Stimulated activated CD4-positive, alpha-beta T cell treated with anti-CD3 and anti-CD28 coated beads, Interleukin-12 subunit alpha, Interleukin-12 subunit beta, amount 100 ng/mL, for 4 hours (primary cell): Measurements from ENCODE around the gene CYP27A1.
"Not testable (repeated sequence)": the region's sequence is repeated elsewhere in the genome, so short reads cannot be mapped to it uniquely, and the experiment has no call there.

Source experiments
- DNase-seq: peaks from one replicate; pipeline ENCODE4 v3.0.0-alpha.2; 2020

CYP27A1 gene

GRCh38 chr2:218781691-218782527, at the start of gene CYP27A1:
TSS of gene CYP27A1 (plus strand) at chr2:218782147. CDS start at chr2:218782183, 36 bp downstream.
- DNase-seq: no peak

GRCh38 chr2:218732761-218733158, 49.2 kb upstream of the CYP27A1 start:
- no peak for DNase-seq

GRCh38 chr2:218733171-218734021, 48.6 kb upstream of the CYP27A1 start:
- no peak for DNase-seq

- no peak for DNase-seq
Observed at GRCh38 chr2:218734190-218734975, 47.6 kb upstream of the CYP27A1 start.

- no peak for DNase-seq
Observed at GRCh38 chr2:218736531-218736930, 45.4 kb upstream of the CYP27A1 start.

GRCh38 chr2:218743068-218743467, 38.9 kb upstream of the CYP27A1 start:
- DNase-seq: no peak

GRCh38 chr2:218744615-218745014, 37.3 kb upstream of the CYP27A1 start:
- DNase-seq: no peak

- no peak for DNase-seq
Observed at GRCh38 chr2:218745160-218745558, 36.8 kb upstream of the CYP27A1 start.

GRCh38 chr2:218745559-218746469, 36.1 kb upstream of the CYP27A1 start:
- no peak for DNase-seq

- no peak for DNase-seq
Observed at GRCh38 chr2:218746470-218746795, 35.5 kb upstream of the CYP27A1 start.

GRCh38 chr2:218746960-218747359, 35.0 kb upstream of the CYP27A1 start:
- DNase-seq: no peak

- no peak for DNase-seq
Observed at GRCh38 chr2:218748741-218749441, 33.1 kb upstream of the CYP27A1 start.

- no peak for DNase-seq
Observed at GRCh38 chr2:218754201-218754600, 27.7 kb upstream of the CYP27A1 start.

- DNase-seq: no peak
Observed at GRCh38 chr2:218754781-218755180, 27.2 kb upstream of the CYP27A1 start.

- DNase-seq: no peak
Observed at GRCh38 chr2:218755198-218755566, 26.8 kb upstream of the CYP27A1 start.

- DNase-seq: no peak
Observed at GRCh38 chr2:218755567-218756404, 26.2 kb upstream of the CYP27A1 start.

GRCh38 chr2:218756599-218757377, 25.2 kb upstream of the CYP27A1 start:
- DNase-seq: no peak

- DNase-seq: no peak
Observed at GRCh38 chr2:218761795-218762194, 20.2 kb upstream of the CYP27A1 start.

GRCh38 chr2:218772759-218773158, 9.2 kb upstream of the CYP27A1 start:
- not testable (repeated sequence) for DNase-seq

GRCh38 chr2:218773881-218774280, 8.1 kb upstream of the CYP27A1 start:
- DNase-seq: no peak
